HT1080 (cell line): Measurements from ENCODE around the gene CAMKK2. TPM values are rescaled to one million over a fixed set of nuclear protein-coding genes. Genes with fewer than 3 reads are reported as not detected.
"Not testable (repeated sequence)": the region's sequence is repeated elsewhere in the genome, so short reads cannot be mapped to it uniquely, and the experiment has no call there.

Source experiments
- DNase-seq: peaks from one replicate; pipeline ENCODE4 v3.0.0-alpha.2; 2015; ENCODE audit warnings: low read depth
- total RNA-seq: library from RNA; depleted of rRNA; stranded (reverse); fragments of >200 nt; shearing (Covaris generic); gene quantifications from 2 replicates; pipeline ENCODE4 v1.2.3, GENCODE V29; 2014

The CAMKK2 gene
- total RNA-seq, 1 experiment from 2014 or later, result 13.0 TPM

DNA sequence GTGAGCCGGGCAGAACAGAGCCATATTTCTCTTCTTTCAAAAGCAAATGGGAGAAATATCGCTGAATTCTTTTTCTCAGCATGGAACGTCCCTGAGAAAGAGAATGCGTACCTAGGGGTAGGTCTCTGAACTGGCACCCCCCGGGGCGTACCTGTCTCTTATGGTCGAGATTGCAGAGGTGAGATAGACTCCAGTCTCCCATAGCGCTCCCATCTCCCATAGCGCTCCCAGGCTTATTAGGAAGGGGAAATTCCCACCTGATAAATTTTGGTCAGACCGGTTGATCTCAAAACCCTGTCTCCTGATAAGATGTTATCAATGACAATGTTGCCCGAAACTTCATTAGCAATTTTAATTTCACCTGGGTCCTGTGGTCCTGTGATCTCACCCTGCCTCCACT lies 16.0 kb downstream of the CAMKK2 start:
- DNase-seq, result not testable (repeated sequence)

DNA sequence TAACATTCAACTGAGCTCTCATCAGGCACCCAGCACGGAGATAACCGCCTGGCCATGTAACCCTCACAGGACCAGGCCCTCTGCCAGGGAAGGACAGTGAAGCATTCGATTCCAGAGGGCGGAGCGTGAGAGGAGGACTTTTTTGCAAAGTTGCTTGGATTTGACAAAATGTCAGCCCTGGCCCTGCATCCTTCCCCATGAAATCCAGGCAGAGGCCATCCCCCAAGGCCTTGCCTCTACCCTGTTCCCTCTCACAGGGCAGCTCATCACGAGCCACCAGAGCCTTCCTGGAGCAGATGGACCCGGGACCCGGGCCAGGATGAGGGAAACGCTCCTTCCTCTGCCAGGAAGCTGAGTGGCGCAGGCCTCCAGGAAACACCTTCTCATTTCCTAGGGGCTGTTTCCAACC lies 17.0 kb downstream of the CAMKK2 start:
- no peak for DNase-seq

DNA sequence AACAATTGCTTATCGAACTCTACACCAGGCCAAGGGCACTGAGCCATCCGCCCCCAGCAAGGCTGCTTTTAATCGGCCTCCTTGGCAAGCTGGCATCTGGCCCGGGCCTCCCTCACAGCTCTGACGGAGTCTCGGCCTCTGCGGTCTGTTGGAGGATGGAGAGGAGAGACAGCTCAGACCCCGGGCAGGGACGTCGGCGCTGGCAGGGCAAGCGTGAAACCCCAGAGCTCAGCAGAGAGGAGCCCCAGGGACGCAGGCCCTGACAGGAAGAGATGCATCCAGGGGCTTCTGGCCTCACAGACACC lies 17.5 kb downstream of the CAMKK2 start:
- no peak for DNase-seq

DNA sequence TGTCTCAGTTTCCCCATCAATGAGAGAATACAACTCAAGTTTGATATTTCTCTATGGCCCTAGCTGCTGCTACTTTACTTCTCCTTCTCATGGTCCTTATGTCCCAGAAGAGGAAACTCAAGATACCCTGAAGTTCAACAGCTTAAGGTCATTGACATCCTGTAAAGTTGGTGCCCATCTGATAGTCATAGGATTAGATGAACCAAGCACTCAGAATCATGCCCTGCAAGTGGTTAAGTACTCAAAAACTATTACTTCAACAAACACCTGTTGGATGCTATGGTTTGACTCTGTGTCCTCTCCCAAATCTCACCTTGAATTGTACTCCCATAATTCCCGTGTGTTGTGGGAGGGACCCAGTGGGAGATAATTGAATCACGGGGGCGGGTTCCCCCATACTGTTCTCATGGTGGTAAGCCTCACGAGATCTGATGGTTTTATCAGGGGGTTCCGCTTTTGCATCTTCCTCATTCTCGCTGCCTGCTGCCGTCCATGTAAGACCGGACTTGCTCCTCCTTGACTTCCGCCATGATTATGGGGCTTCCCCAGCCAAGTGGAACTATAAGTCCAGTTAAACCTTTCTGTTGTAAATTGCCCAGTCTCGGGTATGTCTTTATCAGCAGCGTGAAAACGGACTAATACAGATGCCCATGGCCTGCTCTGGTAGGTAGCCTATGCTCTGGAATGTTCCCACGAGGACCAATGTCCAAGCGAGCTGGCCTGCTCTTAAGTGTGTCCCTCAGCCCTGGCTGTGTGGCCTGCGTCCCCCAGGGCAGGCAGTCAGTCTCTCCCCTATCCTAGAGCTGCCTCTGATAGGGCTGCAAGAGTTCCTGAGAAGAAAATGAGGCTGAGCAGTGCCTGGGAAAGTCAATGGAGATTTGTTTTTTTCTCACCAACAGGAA lies 18.1 kb downstream of the CAMKK2 start:
- no peak for DNase-seq

DNA sequence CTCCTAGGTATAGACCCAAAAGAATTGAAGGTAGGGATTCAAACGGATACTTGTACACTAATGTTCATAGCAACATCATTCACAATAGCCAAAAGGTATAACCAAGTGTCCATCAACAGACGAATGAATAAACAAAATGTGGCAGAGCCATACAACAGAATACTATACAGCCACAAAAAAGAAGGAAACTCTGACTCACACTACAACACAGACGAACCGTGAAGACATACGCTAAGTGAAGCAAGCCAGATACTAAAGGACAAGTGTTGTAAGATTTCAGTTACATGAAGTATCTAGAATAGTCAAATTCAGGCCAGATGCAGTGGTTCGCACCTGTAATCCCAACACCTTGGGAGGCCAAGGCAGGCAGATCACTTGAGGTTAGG lies 19.1 kb downstream of the CAMKK2 start:
- DNase-seq, result no peak

DNA sequence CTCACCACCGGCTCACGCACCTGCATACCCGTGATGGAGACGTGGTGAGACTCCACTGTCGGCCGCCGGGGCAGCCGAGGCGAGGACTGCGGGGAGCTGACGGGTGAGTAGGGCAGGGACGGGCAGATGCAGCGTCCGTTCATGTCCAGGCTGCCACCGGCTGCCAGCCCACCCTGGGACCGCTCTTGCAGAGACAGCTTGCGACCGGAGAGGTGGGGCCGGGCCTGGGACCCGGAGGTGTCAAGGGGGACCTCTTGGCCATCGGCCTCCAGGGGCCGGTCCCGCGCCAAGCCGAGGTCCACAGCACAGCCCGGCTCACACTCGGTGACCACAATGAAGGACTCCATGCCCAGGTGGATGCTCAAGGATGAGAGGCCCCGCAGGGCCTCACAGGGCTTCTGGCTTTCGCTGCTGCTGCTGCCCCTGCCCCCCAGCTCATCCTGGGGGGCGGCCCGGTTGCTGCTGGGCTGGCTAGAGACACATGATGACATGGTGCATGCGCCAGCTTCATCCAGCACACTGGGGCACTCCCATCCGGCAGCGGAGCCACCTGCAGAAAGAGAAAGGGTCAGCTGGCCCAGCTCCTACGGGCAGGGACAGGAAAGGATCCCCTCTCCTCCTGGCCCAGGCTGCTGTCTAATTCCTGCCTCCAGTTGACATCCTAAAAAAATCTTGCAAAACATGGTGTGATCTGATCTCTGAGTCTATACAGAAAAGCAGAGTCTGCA lies 22.3 kb downstream of the CAMKK2 start:
- no peak for DNase-seq

DNA sequence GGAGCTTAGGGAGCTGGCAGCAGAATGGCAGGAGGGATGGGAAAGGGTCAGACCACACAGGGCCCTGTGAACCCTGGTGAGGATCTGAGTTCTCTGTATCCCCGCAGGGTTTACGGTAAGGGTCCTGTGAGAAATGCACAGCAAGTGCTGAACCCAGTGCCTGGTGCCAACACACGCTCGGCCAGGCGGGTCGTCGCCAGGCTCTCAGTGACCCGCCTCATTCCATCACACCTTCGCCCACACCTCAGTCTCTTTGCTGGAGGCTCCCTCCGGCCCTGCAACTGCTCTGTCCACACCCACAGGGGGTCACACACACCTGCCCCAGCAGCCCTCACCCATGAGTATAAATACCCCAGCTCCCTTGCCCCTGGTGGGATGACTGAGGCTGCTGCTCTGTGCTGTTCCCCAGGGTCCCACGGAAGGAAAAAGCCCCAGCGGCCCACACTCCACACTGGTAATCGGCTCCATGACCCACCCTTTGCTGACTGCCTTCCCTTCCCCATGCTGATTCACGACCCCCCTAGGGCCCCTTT lies 23.1 kb downstream of the CAMKK2 start:
- no peak for DNase-seq

DNA sequence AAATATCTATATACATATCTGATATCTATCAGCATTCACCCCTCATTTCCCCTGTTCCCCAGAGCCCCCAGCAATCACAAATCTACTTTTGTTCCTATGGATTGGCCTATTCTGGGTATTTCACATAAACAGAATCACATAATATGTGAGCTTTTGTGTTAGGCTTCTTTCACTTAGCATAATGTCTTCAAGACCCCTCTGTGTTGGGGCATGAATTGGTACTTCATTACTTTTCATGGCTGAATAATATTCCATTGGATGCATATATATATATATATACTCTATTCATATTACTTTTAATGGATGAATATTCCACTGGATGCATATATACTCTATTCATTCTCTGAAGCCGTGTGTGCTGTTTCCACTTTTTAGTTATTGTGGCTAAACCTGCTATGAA lies 28.7 kb downstream of the CAMKK2 start:
- no peak for DNase-seq

DNA sequence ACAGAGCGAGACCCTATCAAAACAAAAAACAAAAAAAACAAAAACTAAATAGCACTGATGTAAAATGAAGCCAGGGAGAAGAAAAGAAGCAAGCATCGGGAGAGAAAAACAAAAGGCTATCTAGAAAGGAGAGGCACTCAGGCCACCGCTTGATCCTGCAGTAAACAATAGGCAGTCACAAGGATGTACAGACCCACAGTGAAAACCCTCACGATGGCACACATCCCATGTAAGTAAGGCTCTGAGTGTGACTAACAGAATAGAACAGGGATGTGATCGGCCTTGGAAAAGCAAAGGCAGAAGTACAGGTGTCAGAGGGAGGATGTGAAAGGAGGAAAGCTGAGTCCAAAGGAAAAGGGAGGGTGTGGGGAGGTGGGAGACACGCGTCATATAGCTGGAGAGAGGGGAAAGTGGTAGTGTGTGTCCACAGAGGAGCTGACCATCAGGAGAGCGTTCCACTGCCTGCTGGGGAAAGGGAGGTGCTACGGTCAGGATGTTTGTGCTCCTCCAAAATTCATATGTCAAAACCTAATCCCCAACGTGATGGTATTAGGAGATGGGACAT lies 31.5 kb downstream of the CAMKK2 start:
- no peak for DNase-seq

DNA sequence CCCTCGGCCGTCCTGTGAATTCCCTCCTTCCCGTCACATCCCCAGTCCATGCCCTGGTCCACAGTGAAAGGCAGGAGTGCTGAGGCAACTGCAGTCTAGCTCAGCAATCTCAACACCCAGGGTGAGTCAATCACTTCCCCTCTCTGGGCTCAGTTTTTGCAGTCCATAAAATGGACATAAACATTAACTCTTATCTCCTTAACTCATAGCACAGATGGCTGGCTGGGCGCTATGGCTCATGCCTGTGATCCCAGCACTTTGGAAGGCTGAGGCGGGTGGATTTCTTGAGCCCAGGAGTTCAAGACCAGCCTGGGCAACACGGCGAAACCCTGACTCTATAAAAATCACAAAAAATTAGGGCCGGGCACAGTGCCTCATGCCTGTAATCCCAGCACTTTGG lies 32.4 kb downstream of the CAMKK2 start:
- DNase-seq, result no peak

DNA sequence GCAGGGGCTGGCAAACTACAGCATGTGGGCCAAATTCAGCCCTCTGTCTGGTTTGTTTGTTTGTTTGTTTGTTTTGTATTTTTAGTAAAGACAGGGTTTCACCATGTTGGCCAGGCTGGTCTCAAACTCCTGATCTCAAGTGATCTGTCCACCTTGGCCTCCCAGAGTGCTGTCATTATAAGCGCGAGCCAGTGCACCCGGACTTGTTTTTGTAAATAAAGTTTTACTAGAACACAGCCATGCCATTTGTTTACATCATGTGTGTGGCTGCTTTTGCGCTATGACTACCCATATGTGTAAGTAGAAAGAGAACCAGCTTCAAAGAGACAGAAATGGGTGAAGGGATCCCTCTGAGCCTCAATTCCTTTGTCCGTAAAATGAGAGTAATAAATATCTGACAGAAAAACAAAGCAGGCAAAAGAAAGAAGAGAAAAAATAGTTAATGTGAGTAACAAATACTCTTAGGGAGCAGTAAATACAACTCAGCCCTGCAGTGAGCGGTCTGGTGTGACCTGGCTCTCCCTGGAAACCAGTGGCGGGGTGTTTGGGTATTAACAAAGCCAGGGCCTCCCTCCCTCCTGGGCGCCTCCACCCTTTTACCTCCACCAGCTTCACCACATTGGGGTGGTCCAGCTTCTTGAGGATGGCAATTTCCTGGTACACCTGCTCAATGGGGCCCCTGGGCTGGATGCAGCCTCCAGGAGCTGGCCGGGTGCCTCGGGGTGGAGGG lies 33.1 kb downstream of the CAMKK2 start:
- DNase-seq, result no peak

DNA sequence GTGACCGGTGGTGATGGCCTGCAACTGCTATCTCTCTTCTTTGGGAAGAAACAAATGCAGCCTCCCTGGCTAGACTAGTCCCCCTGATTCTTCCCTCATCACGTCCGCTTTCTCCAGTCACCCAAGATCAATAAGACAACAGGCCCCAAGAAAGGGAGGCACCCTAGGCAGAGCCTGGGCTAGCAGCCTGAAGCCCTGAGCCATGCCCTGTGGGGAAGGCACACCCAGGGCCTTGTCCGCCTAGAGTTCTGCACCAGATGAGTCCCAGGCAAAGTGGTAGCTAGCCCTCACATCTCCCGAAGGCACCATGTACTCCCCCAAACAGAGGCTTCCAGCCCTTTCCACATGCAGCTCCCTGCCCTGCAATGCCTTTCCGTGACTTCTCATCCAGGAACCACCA lies 35.1 kb downstream of the CAMKK2 start:
- no peak for DNase-seq

DNA sequence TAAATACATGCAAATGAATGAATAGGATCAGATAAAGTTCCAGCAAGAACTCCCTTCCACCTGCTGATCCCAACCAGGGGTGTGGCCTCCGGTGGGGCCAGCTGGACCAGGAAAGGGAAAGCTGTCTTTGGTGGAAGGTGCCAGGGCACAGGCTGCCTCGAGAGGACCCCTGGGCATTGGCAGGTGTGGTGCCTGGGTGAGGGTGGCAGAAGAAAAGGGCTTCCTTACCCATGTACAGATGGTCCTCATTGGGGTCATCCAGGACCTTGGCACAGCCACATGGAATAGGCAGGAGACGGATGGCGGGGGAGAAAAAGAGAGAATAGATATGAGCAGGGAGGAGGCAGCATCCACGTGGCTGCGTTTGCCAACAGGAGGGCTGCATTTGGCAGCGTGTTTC lies 36.4 kb downstream of the CAMKK2 start:
- no peak for DNase-seq

DNA sequence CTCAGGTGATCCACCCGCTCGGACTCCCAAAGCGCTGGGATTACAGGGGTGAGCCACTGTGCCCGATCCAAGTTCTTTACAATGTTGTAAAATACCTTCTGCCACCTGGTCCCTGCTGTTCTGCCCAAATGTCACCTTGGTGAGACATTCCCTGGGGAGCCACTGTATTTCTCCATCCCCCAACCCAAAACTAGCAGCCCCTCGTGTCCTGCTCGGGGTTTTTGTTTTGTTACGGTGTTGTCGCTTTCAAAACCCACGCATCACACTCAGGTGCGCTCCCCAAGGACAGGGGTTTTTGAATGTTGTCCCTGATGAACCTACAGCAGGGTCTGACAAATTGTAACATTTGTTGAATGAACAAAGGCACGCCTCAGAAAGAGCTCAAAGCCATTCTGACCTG lies 37.4 kb downstream of the CAMKK2 start:
- no peak for DNase-seq

DNA sequence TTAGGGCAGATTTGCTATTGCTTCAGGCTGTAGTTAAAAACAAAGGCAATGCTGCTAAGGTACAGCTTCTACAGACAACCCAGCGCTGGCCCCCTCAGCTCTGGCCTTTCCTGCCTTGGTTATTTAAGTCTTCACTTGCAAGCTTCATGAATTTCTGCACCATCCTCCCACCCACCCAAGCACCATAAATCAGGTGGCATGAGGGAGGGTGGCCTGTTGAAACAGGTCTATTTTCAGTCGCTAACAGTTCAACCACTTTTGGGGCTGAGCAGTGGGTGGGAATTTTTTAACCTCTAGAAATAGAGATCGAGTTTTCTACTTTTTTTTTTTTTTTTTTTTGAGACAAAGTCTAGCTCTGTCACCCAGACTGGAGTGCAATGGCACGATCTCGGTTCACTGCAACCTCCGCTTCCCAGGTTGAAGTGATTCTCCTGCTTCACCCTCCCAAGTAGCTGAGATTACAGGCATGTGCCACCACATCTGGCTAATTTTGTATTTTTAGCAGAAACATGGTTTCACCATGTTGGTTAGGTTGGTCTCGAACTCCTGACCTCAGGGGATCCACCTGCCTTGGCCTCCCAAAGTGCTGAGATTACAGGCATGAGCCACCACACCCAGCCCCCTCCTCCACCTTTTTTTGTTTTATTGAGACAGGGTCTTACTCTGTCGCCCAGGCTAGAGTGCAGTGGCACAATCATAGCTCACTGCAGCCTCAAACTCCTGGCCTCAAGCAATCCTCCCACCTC lies 38.6 kb downstream of the CAMKK2 start:
- DNase-seq, result not testable (repeated sequence)

DNA sequence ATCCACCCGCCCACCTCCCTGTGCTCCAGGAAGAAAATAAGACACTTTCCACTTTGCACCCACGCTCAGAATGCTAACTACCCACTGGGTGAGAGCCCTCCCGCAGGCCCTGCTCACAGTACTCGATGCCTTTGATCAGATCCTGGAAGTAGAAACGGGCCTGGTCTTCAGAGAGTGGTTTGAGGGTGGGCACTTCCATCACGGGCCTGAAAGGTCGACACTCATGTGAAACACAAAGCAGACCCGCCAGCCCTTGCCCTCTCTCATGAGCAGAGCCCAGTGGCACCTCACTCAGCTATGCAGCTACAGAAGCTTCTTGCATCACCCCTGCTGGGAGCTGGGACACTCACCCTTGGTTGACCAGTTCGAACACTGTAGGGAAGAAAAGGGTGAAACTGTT lies 41.1 kb downstream of the CAMKK2 start:
- DNase-seq, result no peak

DNA sequence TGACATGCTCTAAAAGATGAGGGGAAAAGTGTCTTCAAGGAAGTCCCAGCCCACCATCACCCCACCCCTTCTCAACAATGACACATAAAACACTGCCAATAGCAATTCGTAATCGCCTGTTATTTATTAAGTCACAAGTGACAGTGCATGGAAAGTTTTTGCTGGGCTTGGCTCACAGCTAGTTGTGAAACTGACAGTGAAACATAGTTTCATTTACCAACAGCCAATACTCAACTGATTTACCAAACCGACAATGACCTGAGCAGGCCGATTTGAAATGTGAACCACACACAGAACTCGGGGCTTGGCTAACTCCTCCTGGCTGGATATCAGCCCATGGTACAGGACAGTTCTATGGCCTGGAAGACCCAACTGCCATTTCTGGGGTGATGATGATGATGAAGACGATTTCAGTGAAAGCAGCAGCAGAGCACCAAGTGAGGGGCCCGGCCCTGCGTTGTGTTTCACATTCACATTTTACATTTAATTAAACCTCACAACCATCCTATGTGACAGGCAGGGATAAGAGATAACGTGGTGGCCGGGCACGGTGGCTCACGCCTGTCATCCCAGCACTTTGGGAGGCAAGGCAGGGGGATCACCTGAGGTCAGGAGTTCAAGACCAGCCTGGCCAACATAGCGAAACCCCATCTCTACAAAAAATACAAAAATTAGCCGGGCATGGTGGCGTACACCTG lies 42.7 kb downstream of the CAMKK2 start:
- no peak for DNase-seq

DNA sequence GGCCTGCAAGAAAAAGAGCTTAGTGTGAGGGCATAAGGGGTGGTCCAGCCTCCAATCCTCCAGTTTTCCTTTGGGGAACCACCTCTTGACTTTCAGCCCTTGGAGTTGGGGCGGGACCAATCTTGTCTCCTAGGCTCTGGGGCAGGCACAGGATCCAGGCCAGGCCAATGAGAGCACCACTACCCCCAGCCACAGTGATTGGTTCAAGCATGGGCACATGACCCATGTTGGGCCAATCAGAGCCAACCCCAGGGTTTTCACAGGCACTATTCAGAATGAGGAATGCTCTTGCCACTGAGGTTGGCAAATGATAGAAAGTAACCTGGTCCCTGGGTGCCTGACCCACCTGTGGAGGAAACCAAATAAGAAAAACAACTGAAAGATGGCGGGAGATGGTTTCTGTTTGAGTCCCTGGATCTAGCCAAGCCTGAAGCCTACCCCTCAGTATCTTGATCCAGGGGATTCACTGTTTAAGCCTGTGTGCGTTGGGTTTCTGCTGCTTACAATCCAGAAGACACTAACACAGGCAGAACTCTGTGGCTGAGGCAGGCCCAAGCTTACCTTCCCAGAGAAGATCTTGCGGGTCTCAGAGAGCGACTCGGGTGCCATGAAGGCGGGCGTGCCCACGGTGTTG lies 43.7 kb downstream of the CAMKK2 start:
- no peak for DNase-seq

DNA sequence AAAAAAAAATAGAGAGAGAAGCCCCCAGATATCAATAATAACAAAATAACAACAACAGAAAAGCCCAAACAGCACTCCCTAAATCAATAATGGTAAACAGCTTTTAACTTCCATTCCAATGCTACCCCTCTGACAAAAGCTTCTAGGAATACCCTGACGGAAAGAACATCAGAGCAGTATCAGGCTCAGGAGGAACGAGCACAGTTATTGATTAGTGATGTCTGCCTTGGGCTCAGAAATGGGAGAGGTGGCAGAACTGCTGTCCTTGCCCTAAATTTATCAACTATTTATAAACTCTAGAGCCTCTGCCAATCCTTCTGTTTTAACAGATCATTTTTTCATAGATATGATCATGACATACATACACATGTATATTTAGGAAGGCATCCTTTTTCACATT lies 44.7 kb downstream of the CAMKK2 start:
- DNase-seq, result no peak

DNA sequence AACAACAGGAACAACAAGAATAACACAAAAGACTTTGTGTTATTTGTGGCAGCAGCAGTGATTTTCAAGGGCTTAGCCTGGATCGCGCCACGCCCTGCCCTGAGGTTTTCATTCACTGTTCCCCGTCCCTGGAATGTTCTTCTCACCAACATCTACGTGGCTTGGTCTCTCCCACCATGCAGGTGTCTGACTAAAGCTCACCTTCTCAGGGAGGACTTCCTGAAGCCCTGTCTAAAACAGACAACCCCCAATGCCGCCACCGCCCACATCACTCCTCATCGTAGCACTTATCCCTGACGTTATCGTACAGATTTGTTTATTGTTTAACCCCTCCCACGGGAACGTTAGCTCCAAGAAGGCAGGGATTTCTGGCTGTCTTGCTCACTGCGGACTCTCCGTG lies 46.1 kb downstream of the CAMKK2 start:
- no peak for DNase-seq
